Ascending aorta (tissue), 2 donors: ENCODE measurements around the gene OGA. TPM values are rescaled to one million over a fixed set of nuclear protein-coding genes. Genes with fewer than 3 reads are reported as not detected.

Source experiments
- DNase-seq, 2 donors: peaks; one replicate each; pipeline ENCODE4 v3.0.0-alpha.2; 2019; ENCODE audit warnings: low spot score in 2 of 2
- H3K27ac ChIP-seq, 2 donors: fragments of 200-600 bp; sonication (generic); one replicate each; pipeline ENCODE4 v1.5.1; 2016 to 2017; ENCODE audit warnings: mild to moderate bottlenecking in 1 of 2
- H3K27me3 ChIP-seq: fragments of 200-600 bp; sonication (generic); one replicate; pipeline ENCODE4 v1.5.1; 2017
- H3K36me3 ChIP-seq, 2 donors: fragments of 200-600 bp; sonication (generic); one replicate each; pipeline ENCODE4 v1.5.1; 2016
- H3K4me1 ChIP-seq, 2 donors: fragments of 200-600 bp; sonication (generic); one replicate each; pipeline ENCODE4 v1.5.1; 2016 to 2017; ENCODE audit warnings: mild to moderate bottlenecking in 1 of 2
- H3K4me3 ChIP-seq, 2 donors: fragments of 200-600 bp; sonication (generic); one replicate each; pipeline ENCODE4 v1.5.1; 2016 to 2017; ENCODE audit warnings: mild to moderate bottlenecking in 1 of 2
- H3K9me3 ChIP-seq, 2 donors: fragments of 200-600 bp; sonication (generic); one replicate each; pipeline ENCODE4 v1.5.1; 2016
- intact Hi-C: fragments of 100-400 bp; cut with DNase I; formaldehyde crosslinking; loops from one replicate; pipeline ENCODE4 v1.15.1; 2023
- total RNA-seq: library from RNA; depleted of rRNA; stranded (reverse); fragments of >200 nt; gene quantifications from one replicate; pipeline ENCODE4 v1.1.0, GENCODE V29; 2016
- TF ChIP-seq, protein P1 (sequence below), 3 experiments: fragments of 200-600 bp in 2 of 3; fragments of 450-650 bp in 1 of 3; sonication (generic) in 2 of 3; IDR thresholded peaks; one replicate each; pipeline ENCODE4 v1.5.1; 2016 to 2019; ENCODE audit warnings: antibody characterized with exemption in 3 of 3, mild to moderate bottlenecking in 1 of 3, moderate library complexity in 1 of 3

Gene OGA
- total RNA-seq, result 66.8 TPM

DNA sequence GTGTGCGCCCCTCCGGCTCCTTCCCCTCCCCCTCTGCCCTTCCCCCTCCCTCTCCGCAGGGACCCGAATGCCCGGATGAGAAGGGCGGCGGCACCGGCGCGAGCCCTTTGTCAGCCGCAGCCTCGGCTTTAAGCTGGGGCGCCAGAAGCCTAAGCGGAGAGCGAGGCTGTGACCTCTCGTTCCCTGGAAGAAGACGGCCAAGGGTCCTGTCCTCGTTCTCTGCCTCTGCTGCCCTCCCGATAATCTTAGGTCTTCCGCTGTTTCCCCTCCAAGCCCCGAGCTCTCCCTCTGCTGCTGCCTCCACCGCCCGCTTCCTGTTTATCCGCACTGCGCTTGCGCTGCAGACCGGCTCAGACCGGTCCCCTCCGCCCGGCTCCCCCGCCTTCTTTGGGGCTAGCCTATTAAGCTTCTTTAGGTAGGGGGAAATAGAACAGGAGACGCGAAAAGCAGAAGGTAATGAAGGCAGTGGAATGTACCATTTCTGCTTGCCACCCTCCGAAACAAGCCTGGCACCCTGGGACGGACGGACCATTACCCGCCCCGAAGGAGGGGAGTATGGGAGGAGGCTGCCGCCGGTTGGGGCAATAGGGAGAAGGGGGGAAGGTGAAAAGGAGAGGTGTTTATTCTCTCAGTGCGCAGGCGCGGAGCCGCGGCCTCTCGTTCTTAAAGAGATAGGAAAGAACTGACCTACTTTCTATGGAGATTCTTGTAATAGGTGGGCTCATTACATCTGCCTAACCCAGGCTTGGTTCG, at the start of gene OGA:
Gene OGA, minus strand, starts transcription at position 326 of the 753 bp plus-strand sequence. CDS start 422 bp downstream, outside the sequence.
- Histone ChIP-seq H3K27me3 (no peaks in the 10 kb centered on the region), H3K4me3 (peak within 1 kb of the TSS; percentile 83 to 88), H3K27ac (peak within 1 kb of the TSS; percentile 87 to 89), H3K36me3 (no peaks in the 10 kb centered on the region), H3K4me1 (peaks cover 0 to 7% of the 10 kb centered on the region in 2 donors), H3K9me3 (no peaks in the 10 kb centered on the region)
- TF ChIP-seq, protein P1, sequence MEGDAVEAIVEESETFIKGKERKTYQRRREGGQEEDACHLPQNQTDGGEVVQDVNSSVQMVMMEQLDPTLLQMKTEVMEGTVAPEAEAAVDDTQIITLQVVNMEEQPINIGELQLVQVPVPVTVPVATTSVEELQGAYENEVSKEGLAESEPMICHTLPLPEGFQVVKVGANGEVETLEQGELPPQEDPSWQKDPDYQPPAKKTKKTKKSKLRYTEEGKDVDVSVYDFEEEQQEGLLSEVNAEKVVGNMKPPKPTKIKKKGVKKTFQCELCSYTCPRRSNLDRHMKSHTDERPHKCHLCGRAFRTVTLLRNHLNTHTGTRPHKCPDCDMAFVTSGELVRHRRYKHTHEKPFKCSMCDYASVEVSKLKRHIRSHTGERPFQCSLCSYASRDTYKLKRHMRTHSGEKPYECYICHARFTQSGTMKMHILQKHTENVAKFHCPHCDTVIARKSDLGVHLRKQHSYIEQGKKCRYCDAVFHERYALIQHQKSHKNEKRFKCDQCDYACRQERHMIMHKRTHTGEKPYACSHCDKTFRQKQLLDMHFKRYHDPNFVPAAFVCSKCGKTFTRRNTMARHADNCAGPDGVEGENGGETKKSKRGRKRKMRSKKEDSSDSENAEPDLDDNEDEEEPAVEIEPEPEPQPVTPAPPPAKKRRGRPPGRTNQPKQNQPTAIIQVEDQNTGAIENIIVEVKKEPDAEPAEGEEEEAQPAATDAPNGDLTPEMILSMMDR (IDR thresholded peaks at IDR 0.05), result no peak
- DNase-seq, result peak; percentile 96 to 99
- intact Hi-C loops, result loop anchor here (2.0 to 5.0 kb wide), 3 partner anchors 239 to 821 kb away; partner anchors contain the start of genes ARMH3, LDB1 and LZTS2

GRCh38 chr10:101867931-101868330, 49.7 kb upstream of the OGA start:
- Histone ChIP-seq H3K27ac (no peak overlapping the region), H3K9me3 (peaks cover 0 to 7% of the 10 kb centered on the region in 2 donors), H3K4me3 (no peak overlapping the region), H3K27me3 (no peaks in the 10 kb centered on the region), H3K4me1 (no peaks in the 10 kb centered on the region), H3K36me3 (peaks cover 0 to 1% of the 10 kb centered on the region in 2 donors)
- intact Hi-C loops, result no loop called here
- TF ChIP-seq, protein P1 (IDR thresholded peaks at IDR 0.05), result no peak
- DNase-seq, result no peak

GRCh38 chr10:101859530-101859929, 41.3 kb upstream of the OGA start:
- DNase-seq, result no peak
- no peaks in the 10 kb centered on the region for H3K4me1 ChIP-seq
- H3K36me3 ChIP-seq, result peaks cover 3 to 10% of the 10 kb centered on the region in 2 donors
- TF ChIP-seq, protein P1 (IDR thresholded peaks at IDR 0.05), result no peak
- no peak overlapping the region for H3K4me3 ChIP-seq
- H3K27ac ChIP-seq, result no peak overlapping the region
- intact Hi-C loops, result no loop called here
- H3K27me3 ChIP-seq, result no peaks in the 10 kb centered on the region
- H3K9me3 ChIP-seq, result peaks cover 4 to 10% of the 10 kb centered on the region in 2 donors

DNA sequence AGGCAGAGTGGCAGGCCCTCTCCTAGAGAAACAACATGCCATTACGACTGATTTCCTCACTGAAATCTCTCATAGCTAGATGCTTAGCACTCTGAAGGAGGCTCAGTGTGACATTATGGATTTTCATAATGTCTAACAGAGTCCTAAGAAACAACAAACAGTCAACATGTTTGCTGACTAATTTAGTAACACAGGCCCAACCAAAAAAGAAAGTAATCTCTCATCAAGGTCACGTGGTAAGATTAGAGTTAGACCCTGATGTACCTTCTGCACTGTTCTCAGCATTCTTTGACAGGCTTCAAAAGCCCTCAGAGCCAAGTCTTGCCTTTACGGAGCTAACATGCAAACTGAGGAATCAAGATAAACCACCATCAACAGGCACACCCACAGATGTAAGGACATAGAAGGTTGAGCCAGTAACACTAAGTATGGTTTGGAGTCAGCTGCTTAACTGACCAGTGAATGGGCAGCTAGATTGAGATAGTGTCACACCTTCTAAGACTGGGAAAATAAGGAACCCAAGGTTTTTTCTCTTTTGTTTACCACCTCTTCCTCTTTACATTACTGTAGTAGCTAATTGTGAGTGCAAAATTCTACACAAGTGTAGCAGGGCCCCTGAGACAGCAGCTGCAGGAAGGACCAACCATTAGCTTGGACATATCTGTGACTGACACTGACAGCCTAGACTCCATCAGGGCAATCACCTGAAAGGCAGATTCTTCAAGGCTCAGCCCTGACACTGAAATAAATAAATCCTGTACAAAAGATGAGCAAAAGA, 40.7 kb upstream of the OGA start:
- H3K4me3 ChIP-seq, result no peak overlapping the region
- no peak overlapping the region for H3K27ac ChIP-seq
- peaks cover 3 to 10% of the 10 kb centered on the region in 2 donors for H3K36me3 ChIP-seq

GRCh38 chr10:101857802-101858476, 39.7 kb upstream of the OGA start:
- Histone ChIP-seq H3K4me1 (no peaks in the 10 kb centered on the region), H3K27ac (no peak overlapping the region), H3K27me3 (no peaks in the 10 kb centered on the region), H3K4me3 (no peak overlapping the region), H3K36me3 (peaks cover 3 to 9% of the 10 kb centered on the region in 2 donors), H3K9me3 (peaks cover 4 to 10% of the 10 kb centered on the region in 2 donors)
- intact Hi-C loops, result no loop called here
- no peak for DNase-seq
- TF ChIP-seq, protein P1 (IDR thresholded peaks at IDR 0.05), result no peak

More for the DNA sequence above, 40.7 kb upstream of the OGA start:
- TF ChIP-seq, protein P1 (IDR thresholded peaks at IDR 0.05), result no peak
- DNase-seq, result no peak
- intact Hi-C loops, result no loop called here
- Histone ChIP-seq H3K27me3 (no peaks in the 10 kb centered on the region), H3K9me3 (peaks cover 4 to 10% of the 10 kb centered on the region in 2 donors), H3K4me1 (no peaks in the 10 kb centered on the region)
